Measurements from ENCODE around the gene STIP1. TPM values are rescaled to one million over a fixed set of nuclear protein-coding genes. Genes with fewer than 3 reads are reported as not detected.

STIP1 gene
- total RNA-seq, 1 donor from 2014 or later: 187 TPM

- DNase-seq (ENCODE audit: low read depth, low spot score): no peak
Measured at GRCh38 chr11:64198511-64198910, 12.5 kb downstream of the STIP1 start.

DNA sequence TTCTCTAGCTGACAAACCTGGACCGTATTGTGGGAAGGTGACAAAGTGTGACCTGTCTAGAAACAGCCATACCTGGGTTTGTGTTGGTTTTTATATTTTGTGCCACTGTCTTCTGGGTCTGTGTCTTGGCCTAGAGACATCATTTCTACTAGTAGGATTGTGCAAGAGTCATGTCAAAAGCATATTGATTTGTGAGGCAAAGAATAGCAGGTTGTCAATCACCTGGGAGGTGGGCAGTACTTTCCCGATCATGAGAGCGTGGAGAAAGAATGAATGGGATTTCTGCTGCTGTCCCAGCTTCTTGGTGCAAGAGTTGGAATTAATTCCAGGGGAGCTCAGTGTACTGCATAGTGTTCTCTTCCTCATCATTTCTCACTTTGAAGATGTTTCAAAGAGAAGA, 15.6 kb downstream of the STIP1 start:
- DNase-seq (ENCODE audit: low read depth, low spot score): no peak

GRCh38 chr11:64202992-64203391, 17.0 kb downstream of the STIP1 start:
- DNase-seq (ENCODE audit: low read depth, low spot score): no peak

DNA sequence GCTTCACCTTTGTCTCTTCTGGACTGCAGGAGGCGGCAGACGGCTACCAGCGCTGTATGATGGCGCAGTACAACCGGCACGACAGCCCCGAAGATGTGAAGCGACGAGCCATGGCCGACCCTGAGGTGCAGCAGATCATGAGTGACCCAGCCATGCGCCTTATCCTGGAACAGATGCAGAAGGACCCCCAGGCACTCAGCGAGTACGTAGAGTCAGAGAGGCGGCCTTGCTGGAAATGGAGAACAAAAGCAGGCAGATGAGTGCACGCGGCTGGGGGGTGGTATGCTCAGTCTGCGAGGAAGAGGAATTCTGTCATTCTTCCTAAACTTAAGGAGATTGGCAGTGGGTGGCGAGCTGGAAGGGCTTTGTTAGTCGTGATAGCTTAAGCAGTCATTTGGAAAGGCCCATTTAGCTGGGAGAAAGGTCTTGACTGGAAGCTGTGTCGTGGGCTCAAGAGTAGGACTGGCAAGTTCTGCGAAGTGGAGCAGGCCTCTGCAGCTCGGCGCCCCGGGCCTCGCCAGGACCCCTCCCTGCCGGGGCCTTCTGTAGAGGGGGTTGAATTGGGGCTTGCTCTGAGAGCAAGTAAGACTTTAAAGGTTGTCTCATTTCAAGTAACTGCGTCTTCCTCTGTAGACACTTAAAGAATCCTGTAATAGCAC, 17.6 kb downstream of the STIP1 start:
- no peak for DNase-seq (ENCODE audit: low read depth, low spot score)

DNA sequence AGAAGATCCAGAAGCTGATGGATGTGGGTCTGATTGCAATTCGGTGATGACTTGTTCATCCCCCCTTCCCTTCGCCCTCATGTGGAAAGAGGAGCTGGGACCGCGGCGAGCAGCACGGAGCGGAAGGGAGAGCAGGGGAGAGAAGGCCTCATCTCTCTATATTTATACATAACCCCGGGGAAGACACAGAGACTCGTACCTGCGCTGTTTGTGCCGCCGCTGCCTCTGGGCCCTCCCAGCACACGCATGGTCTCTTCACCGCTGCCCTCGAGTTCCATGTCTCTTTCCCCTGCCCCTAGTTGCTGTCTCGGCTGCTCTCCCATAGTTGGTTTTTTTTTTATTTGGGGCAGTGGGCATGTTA, 18.1 kb downstream of the STIP1 start:
- no peak for DNase-seq (ENCODE audit: low read depth, low spot score)

- peak; percentile 84 for DNase-seq (ENCODE audit: low read depth, low spot score)
Measured at GRCh38 chr11:64204464-64204989, 18.6 kb downstream of the STIP1 start.

DNA sequence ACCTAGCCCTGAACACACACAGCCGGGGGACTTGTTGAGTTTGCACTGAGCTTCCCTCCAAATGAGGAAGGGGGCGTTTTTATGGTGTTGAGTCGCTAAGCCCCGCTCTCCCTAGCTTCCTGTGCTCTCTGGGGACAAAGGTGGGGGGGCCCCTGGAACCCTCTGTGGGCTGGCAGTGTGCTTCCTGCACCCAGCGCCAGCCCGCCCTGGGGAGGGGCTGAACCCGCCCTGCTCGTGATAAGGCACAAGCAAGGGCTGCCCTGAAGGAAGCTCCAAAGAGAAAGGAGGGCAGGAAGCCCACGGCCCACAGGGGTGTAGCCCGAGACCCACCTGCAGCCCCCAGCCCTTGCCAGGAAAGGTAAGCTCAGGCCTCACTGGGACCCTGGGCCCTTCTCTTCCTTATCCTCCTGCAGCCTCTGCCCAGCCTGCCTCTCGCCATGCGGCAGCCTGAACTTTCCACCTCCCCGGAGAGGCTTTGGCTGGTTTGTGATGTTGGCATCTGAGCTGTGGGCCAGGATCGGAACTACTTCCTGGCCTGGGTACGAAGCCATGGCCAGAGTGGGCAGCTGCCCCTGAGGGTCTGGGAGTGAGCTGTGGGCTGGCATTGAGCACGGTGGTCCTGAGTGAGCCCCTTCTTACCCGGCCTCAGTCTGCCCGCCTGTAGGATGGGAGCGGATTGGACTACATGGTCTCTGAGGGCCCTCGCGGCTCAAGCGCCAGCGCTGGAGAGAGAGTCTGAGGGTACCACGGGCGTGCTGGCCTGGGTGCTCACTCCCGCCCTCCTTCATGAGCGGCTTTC, 20.7 kb downstream of the STIP1 start, which contains the start of gene FERMT3:
Gene FERMT3, plus strand, starts transcription at position 265 of the 799 bp plus-strand sequence. CDS start 644 bp downstream, outside the sequence.
- no peak for DNase-seq (ENCODE audit: low read depth, low spot score)

DNA sequence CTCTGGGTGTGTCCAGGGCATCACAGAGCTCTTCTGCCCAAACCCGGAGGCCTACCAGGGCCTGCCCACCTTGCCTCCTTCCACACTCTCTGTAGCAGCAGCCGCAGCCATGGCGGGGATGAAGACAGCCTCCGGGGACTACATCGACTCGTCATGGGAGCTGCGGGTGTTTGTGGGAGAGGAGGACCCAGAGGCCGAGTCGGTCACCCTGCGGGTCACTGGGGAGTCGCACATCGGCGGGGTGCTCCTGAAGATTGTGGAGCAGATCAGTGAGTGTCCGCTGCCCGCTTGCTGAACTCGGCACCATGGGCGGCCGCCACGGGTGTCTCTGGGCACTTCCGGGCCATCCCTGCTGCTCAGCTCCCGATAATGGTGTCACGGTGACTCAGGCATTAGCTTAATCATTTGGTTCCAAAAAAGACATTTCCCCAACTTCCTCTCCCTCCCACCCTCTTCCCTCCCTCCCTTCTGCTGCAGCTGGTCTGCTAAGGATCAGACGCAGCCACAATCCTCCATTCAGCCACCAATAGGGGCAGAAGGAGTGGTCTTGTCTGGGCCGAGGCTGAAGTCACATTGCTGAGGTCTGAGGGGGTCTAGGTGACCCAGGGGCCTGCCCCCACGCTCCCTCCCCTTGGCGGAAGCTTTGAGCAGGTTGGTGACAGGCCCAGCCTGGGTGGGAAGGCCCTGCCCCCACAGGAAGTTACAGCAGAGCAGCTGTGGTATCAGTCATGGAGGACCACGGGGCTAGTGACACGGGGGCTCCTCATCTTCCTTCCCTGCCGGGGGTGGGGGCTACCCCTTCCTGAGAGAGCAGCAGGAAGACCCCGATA, 21.5 kb downstream of the STIP1 start:
- no peak for DNase-seq (ENCODE audit: low read depth, low spot score)

GRCh38 chr11:64208086-64208795, 22.3 kb downstream of the STIP1 start:
- DNase-seq (ENCODE audit: low read depth, low spot score): no peak

DNA sequence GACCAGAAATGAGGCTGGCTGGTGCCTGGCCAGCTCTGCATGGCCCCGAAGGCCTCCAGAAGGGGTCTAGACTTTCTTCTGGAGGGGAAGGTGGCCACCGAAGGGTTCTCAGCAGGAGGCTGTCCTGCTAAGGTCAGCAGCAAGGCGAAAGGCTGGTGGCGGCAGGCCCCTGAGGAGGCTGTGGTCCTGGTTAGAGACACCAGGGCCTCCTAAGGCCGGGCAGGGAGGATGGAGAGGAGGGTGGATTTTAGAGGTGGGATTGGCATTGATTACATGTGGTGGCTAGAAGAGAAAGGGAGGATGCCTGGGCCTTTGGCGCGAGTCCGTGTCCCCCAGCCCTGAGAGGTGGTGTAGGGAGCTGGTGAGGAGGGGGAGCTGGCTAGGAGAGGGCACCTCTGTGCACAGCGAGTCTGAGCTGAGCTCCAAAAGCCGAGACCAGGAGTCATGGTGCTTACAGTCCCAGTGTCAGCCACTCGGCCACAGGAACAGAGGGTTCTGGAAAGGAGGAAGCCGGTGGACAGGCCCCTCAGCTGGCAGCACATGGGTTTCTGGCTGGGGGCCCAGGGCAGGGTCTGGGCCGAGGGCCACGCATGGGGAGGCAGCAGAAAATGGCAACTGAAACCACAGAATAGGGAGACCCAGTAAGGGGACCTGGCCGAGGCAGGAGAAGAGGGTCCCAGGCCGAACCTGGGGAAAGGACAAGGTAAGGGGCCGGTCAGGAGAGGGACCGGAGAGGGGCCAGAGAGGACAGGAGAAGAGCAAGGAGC, 23.0 kb downstream of the STIP1 start:
- DNase-seq (ENCODE audit: low read depth, low spot score): no peak

GRCh38 chr11:64209563-64209843, 23.5 kb downstream of the STIP1 start:
- DNase-seq (ENCODE audit: low read depth, low spot score): no peak

- no peak for DNase-seq (ENCODE audit: low read depth, low spot score)
Measured at GRCh38 chr11:64210301-64211020, 24.5 kb downstream of the STIP1 start.

GRCh38 chr11:64211181-64211872, 25.4 kb downstream of the STIP1 start:
- DNase-seq (ENCODE audit: low read depth, low spot score): no peak

- DNase-seq (ENCODE audit: low read depth, low spot score): no peak
Measured at GRCh38 chr11:64216879-64217278, 30.9 kb downstream of the STIP1 start.

- no peak for DNase-seq (ENCODE audit: low read depth, low spot score)
Measured at GRCh38 chr11:64218628-64219353, 32.8 kb downstream of the STIP1 start.

DNA sequence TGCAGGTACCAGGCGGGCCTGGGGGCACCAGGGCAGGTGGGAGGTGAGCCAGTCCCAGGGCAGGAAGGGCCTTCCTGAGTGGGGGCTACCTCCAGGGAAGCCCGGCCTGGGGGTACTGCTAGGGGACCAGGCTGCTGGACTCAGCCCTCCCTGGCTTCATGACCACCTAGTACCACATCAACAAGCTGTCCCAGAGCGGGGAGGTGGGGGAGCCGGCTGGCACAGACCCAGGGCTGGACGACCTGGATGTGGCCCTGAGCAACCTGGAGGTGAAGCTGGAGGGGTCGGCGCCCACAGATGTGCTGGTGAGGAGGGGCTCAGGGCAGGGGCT, 33.3 kb downstream of the STIP1 start:
- DNase-seq (ENCODE audit: low read depth, low spot score): no peak

DNA sequence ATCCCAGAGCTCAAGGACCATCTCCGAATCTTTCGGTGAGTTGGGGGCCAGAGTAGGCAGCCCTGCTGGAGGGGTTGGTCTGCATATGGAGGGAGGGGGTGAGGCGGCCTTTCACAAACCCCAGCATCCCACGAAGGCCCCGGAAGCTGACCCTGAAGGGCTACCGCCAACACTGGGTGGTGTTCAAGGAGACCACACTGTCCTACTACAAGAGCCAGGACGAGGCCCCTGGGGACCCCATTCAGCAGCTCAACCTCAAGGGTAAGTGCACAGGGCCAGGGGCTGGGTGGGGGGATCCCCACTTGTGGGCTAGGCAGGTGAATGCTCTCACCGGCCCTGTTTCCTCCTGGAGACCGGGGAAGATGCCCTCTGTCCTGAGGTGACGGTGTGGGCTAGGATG, 33.8 kb downstream of the STIP1 start:
- DNase-seq (ENCODE audit: low read depth, low spot score): no peak

DNA sequence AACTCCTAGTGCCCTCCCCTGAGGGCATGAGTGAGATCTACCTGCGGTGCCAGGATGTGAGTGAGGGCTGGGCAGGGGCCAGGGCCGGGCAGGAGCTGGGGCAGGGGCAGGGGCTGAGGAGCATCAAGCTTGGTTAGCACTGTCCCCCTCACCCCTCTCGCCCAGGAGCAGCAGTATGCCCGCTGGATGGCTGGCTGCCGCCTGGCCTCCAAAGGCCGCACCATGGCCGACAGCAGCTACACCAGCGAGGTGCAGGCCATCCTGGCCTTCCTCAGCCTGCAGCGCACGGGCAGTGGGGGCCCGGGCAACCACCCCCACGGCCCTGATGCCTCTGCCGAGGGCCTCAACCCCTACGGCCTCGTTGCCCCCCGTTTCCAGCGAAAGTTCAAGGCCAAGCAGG, 34.3 kb downstream of the STIP1 start:
- no peak for DNase-seq (ENCODE audit: low read depth, low spot score)

GRCh38 chr11:64220798-64221197, 34.8 kb downstream of the STIP1 start:
- no peak for DNase-seq (ENCODE audit: low read depth, low spot score)

Data from pulmonary artery endothelial cell (primary cell).